Measurements from ENCODE around the gene ASB1. TPM values are rescaled to one million over a fixed set of nuclear protein-coding genes. Genes with fewer than 3 reads are reported as not detected.

ASB1 gene
- total and polyA plus RNA-seq, 2 of the 13 experiments (the other 11 are each of a cell fraction or from before 2014, with no cell fraction given), result 48.6 to 49.2 TPM

DNA sequence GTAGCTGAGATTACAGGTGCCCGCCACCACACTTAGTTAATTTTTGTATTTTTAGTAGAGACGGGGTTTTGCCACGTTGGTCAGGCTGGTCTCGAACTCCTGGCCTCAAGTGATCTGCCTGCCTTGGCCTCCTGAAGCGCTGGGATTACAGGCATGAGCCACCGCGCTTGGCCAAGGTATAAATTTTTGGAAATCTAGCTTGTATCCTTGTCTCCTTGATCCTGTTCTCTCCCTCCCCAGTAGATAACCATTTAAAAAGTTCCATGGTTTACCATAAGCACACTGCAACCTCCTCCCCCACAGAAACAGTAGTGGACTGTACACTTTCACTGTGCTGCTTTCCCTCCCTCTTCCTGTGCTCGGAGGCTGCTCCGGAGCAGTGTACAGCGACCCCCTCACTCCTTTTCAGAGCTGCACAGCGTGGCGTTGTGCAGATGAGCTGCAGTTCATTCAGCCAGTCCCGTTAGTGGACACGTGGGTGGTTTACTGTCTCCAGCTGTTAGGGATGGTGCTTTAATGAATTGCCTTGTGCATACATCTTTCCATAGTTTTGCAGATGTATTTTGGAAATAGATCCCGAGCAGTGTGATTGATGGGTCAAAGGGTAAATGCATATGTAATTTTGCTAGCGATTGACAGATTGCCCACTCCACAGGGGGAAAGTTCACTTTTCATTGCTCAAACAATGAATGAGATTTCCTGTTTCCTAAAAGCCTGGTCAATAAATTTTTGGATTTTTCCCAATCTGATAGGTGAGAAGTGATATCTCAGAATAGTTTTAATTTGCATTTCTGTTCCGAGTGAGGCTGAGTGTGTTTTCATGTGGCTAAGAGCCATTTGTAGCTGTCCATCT, 14.8 kb downstream of the ASB1 start (continued):
- TF ChIP-seq ATF5 (CRISPR knock-in tag; IDR thresholded peaks at IDR 0.05; ENCODE audit: low read depth) (no peak), ZNF773 (CRISPR knock-in tag; IDR thresholded peaks at IDR 0.05; ENCODE audit: borderline replicate concordance) (no peak), CBFB (CRISPR knock-in tag; IDR thresholded peaks at IDR 0.05) (peak; percentile 73; the same call in 1 of the 2 replicates), HNF1A (IDR thresholded peaks at IDR 0.05; ENCODE audit: low read depth) (no peak; the same call in 1 of the 2 replicates), HNF1A (CRISPR knock-in tag; IDR thresholded peaks at IDR 0.05; ENCODE audit: borderline replicate concordance) (peak; percentile 73; the same call in 1 of the 2 replicates), TEAD2 (CRISPR knock-in tag; IDR thresholded peaks at IDR 0.05) (no peak), FOXC1 (CRISPR knock-in tag; IDR thresholded peaks at IDR 0.05; ENCODE audit: borderline replicate concordance) (0 out of 2 replicates have a peak, but pooled peaks have one; percentile 58), ZFP36L1 (CRISPR knock-in tag; IDR thresholded peaks at IDR 0.05) (no peak), ZNF792 (CRISPR knock-in tag; IDR thresholded peaks at IDR 0.05) (peak; percentile 95), SMAD1 (CRISPR knock-in tag; IDR thresholded peaks at IDR 0.05; ENCODE audit: borderline replicate concordance, low read depth) (0 out of 2 replicates have a peak, but pooled peaks have one; percentile 77), SOX6 (IDR thresholded peaks at IDR 0.05) (no peak), SOX6 (CRISPR knock-in tag; IDR thresholded peaks at IDR 0.05) (peak; percentile 81), NFYB (CRISPR knock-in tag; IDR thresholded peaks at IDR 0.05) (0 out of 2 replicates have a peak, but pooled peaks have one; percentile 9), KMT2B (CRISPR knock-in tag; IDR thresholded peaks at IDR 0.05) (peak; percentile 59; the same call in 1 of the 2 replicates), SP140L (CRISPR knock-in tag; IDR thresholded peaks at IDR 0.05; ENCODE audit: borderline replicate concordance) (no peak; the same call in 1 of the 2 replicates), ZNF335 (CRISPR knock-in tag; IDR thresholded peaks at IDR 0.05) (no peak), ZNF256 (CRISPR knock-in tag; conservative IDR thresholded peaks at IDR 0.05) (peak; percentile 68; the same call in 1 of the 2 replicates), LCORL (IDR thresholded peaks at IDR 0.05) (no peak), LCORL (CRISPR knock-in tag; IDR thresholded peaks at IDR 0.05) (peak; percentile 79), PHF5A (CRISPR knock-in tag; IDR thresholded peaks at IDR 0.05; ENCODE audit: low read depth, unreplicated experiment) (no peak)
- TF ChIP-seq, protein P1, sequence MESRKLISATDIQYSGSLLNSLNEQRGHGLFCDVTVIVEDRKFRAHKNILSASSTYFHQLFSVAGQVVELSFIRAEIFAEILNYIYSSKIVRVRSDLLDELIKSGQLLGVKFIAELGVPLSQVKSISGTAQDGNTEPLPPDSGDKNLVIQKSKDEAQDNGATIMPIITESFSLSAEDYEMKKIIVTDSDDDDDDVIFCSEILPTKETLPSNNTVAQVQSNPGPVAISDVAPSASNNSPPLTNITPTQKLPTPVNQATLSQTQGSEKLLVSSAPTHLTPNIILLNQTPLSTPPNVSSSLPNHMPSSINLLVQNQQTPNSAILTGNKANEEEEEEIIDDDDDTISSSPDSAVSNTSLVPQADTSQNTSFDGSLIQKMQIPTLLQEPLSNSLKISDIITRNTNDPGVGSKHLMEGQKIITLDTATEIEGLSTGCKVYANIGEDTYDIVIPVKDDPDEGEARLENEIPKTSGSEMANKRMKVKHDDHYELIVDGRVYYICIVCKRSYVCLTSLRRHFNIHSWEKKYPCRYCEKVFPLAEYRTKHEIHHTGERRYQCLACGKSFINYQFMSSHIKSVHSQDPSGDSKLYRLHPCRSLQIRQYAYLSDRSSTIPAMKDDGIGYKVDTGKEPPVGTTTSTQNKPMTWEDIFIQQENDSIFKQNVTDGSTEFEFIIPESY (CRISPR knock-in tag; IDR thresholded peaks at IDR 0.05), result peak; percentile 44; the same call in 1 of the 2 replicates
- TF ChIP-seq, protein P2, sequence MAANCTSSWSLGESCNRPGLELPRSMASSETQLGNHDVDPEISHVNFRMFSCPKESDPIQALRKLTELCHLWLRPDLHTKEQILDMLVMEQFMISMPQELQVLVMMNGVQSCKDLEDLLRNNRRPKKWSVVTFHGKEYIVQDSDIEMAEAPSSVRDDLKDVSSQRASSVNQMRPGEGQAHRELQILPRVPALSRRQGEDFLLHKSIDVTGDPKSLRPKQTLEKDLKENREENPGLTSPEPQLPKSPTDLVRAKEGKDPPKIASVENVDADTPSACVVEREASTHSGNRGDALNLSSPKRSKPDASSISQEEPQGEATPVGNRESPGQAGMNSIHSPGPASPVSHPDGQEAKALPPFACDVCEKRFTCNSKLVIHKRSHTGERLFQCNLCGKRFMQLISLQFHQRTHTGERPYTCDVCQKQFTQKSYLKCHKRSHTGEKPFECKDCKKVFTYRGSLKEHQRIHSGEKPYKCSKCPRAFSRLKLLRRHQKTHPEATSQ (CRISPR knock-in tag; IDR thresholded peaks at IDR 0.05; ENCODE audit: borderline replicate concordance), result 0 out of 2 replicates have a peak, but pooled peaks have one; percentile 71

Data from HepG2 (cell line).